HG02588 (cell line): ENCODE results near the gene NARS2.

Source experiments
- ATAC-seq: cut with Tn5 transposase; IDR thresholded peaks from one replicate; pipeline ENCODE4 v1.9.1; 2021; ENCODE audit warnings: mild to moderate bottlenecking, moderate library complexity; ENCODE audit not compliant: unreplicated experiment

The NARS2 gene

DNA sequence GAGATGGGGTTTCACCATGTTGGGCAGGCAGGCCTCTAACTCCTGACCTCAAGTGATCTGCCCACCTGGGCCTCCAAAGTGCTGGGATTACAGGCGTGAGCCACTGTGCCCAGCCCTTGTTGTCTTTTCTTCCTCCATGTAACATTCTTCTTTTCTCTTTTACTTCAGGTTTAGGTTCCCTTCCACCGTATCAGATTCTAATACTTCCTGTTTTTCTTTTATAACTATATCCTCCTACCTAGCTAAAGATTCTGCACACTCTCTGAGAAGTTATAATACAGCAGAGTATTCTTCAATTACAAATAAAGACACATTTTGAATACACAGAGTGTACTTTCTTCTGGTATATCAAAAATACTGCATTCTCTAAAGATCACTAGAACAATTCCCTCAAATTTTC, 123.8 kb downstream of the NARS2 start:
- ATAC-seq: no peak

DNA sequence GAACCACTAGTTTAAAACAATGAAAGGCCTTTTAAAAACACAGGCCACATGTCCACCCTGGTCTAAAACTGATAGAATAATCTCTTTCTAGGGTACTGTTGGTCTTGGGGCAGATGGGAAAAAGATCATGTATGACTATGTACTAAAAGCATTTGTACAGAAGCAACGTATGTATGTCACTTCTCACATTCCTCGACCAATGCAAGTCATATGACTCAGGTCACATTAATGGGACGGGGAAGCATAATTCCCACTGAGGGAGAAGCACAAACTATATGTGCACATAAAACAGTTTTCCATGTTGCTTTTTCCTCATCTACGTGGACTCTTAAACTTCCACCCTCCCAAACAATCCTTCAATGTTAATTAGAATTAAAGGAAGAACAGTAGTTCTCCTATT, 124.8 kb downstream of the NARS2 start:
- ATAC-seq: no peak

DNA sequence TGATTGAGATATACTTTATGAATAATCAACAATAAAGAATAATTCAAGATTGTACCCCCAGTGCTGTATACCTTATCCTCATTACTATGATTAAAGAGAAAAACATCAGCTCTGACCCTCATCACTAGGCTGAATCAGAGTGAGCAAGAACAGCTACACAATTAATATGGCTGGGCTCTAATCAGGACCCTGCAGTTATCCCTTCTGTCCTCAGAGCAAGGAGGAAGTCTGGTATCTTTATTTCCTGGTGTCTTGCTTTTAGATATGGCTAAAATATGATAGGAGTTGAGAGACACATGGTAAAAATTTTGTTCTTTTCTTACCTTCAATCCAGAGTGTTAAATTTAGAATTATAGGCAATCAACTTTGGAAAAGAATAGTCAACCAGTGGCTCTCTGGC, 128.5 kb downstream of the NARS2 start:
- no peak for ATAC-seq

DNA sequence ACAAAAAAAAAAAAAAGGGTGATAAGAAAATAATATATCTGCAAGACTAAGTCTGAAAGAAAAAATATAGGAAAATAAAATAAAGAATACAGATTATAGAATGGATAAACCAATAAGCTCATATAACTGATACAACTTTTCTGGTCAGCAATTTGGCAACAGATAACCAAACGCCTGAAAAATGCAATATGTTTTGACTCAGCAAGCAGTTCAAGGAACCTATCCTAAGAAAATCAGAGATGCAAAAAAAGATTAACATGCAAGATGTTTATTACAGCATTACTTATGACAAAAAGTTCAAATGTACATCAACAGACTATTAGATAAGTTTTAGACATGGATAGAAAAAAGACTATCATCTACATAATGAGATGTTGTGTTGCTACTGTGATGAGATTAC, 129.9 kb downstream of the NARS2 start:
- no peak for ATAC-seq

DNA sequence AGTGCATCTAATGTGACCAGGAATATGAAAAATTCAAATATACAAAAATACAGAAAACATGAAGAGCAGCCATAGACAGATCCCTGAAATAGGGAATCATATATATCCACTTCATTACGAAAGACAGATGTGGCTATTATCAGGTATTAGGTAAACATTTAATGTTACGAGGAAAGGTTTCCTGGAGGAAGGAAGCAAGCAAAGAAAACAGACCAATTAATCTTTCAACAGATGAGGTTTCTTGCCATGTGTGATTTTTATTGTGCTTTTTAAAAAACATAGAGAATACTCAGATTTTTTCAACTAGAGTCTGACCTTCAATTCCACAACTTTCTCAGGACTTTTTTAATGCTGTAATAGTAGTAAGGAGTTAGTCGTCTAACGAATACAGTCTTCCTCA, 132.7 kb downstream of the NARS2 start:
- no peak for ATAC-seq

DNA sequence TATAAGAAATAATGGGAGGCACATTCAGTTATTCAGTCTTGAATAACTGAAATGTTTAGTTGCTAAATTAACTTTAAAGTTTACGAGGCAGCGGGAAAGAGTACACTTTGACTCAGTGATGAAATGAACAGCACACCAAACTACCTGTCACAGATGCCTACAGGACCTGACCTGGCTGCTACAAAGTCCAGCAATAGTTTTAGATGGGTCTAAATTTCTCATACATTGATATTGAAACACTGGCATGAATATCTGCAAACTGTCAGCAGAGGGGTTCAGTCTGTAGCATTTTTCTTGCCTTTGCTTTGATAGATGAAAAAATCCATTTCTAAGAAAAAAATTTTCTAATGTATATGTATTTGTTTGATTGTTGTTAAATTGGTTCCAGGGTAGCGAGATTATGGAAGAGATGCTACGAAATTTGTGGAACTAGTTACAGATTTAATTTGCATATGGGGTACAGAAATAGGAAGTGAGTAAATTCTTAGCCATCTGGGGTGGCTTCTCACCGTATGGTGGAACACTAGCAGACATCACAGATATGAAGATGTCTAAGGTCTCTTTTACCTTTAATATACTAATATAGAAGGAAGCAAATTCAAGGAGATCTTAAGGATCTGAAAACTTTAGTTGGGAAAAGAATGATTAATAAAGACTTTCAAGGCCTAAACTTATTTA, 136.2 kb downstream of the NARS2 start:
- peak; percentile 63 for ATAC-seq

DNA sequence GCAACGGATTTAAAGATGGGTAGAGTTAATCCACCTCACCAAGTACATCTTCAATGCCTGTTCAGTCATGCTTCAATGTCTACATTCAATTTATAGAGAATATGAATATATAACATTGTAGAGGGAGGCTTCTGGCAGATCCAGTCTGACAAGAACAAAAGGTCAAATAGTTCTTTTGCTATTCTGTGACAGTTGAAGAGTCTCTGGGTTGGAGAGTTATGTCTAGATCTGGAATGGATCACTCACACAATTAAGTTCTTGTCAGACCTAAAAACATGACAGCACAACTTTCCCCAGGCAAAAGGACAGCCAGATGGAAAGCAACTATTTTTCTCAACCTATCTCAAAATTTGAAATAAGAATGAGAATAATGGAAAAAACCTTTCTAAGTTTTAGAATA, 141.7 kb downstream of the NARS2 start:
- no peak for ATAC-seq

DNA sequence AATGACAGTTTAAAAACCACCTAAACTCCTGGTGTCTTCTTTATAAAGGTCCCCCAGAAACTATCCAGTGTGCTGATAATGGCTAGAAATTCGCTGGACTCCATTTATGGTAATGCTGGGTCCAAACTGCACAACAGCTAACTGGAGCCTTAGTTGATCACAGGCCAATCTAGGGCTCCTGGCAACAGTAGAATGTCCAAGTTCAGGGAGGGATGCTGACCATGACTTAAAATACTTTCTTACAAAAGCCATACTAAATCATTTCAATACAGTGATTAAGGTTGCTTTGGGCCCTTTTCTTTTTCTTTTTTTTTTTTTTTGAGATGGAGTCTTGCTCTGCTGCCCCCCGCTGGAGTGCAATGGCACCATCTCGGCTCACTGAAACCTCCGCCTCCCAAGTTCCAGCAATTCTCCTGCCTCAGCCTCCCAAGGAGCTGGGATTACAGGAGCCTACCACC, 142.6 kb downstream of the NARS2 start:
- no peak for ATAC-seq

DNA sequence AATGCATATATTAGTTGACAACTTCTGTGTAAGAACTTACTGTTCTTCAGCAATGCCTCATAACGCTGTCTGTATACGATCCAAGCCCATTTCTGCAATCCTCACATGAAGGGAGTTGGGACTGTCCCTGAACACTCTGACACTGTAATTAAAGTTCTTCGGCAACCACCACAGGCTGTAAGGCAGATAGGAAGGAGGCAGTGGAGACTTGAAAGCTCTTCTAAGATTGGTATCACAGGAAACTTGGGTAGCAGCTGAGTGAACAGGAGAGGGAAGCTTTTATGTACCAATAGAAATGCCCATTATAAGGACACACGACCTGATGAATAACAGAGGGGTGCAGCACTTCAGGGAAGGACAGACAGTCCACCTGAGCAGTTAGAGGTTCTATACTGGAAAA, 145.0 kb downstream of the NARS2 start:
- ATAC-seq: no peak

DNA sequence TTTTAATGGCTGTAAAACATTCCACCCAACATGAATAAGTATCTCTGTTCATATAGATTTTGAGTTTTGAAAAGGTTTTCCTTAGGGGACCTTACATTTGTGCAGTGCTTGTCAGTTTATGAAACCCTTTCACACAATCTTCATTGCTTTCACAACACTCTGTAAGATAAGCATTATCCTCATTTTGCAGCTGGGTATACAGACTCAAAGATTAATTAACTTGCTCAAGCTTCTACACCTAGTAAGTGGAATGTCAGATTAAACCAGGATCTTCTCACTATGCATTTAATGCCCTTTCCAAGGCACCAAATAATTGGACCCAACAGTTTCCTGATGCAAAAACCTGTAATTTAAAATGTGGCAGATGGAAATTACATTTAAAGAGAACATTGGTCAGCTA, 145.5 kb downstream of the NARS2 start:
- ATAC-seq: no peak

DNA sequence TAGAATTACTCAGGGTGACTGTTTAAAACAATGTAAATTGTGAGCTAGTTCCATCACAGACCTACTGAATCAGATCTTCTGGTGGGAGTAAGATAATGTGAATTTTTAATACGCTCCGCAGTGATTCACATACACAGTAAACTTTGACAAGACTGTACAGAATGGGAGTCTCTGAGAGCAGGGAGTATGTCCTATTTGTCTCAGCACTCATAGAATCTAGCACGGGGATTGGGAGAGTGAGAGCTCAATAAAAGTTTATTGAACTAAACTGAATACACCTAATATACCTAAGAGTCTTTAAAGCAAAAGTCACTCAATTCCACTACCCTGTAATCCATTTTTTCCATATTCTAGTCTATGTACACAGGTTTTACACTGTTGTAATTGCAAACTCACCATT, 145.9 kb downstream of the NARS2 start:
- ATAC-seq: no peak

DNA sequence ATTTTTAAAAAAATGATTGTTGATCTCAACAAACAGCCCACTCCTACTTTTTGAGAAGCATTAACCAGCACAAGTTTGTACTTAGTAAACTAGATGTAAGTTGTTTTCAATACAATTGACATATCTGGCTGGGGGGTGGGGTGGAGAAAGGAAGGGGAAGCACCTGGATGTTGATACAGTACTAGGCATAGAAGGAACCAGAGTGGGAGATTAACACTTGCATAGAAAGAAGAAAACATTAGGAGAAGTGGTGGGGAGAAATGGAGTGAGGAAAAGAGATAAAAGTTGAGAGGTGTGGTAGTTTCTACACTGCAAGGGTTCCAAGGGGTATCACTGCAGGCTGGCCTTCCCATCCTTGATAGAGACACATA, 146.4 kb downstream of the NARS2 start:
- ATAC-seq: no peak

DNA sequence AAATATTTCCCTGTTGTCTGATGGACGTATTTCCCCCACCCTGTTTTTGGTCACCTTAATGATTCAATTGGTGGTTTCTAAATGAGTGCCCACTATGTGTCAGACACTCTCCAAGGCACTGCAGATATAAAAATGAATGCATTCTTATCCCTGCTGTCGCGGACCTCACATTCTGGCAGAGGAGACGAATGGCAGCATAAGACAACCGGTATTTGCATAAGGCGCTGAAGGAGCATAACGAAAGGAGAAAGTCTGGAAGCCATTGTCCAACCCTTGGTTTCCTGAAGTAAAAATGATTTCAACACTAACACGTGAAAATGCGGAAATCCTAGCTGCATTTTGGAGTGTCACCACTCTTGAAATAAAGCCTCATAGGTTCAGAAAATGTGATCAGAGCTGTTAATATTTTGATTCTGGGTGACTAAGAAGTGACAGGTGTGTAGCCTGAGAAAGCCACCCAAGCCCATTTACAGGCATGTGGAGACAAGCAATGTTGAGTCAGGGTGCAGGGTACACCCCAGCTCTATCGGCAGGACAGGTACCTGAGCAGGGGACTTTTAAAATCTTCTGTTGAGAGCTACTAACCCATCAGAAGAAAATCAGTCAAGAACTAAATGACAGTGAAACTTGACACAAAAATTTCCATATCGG, 146.9 kb downstream of the NARS2 start:
- peak; percentile 45 for ATAC-seq

DNA sequence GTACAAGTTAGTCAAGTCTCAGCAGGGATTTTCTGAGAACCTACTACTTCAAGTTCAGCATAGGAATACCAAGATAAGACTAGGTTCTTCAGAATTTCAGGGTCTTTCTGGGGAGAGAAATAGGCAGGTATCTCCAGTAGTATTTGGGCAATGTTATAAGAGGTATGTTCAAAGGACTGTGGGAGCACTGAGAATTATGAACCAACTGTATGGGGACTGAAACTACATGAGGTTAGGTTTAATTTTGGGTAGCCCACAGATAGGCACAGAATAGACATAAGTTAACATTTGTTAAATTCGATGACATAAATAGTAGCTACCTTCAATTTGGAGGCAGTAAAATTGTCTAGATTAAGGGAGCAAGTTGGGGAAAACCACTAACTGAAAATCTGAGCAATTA, 147.8 kb downstream of the NARS2 start:
- no peak for ATAC-seq

DNA sequence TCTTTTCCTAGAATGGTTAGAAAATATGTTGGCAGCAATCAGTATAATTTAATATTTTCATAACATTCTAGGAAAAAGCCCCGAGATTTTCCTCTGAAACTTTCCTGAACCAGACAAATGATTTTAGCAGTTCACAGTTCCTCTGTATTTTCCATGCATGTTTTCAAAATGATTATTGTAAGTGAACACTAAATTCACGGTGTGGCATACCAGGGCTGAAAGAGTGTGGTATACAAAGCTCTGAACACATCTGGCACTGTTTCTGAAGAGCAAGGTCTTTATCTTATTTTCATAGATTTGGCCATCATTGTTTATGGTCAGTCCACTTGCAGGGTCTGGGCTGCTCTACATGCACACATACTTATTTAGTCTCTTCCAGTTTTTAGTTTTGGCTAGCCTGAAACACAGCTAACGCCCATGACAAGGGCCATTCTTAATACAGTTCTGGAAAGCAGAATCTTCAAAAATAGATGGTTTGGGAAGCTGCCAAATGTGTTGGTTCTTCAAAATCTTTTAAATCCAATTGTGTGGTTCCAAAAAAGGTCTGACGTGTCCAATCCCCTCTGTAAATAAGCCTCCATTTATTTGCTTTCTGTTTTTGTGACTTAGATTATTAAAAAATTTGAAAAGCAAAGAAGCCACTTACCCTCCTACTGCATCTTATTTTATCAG, 149.1 kb downstream of the NARS2 start:
- no peak for ATAC-seq

DNA sequence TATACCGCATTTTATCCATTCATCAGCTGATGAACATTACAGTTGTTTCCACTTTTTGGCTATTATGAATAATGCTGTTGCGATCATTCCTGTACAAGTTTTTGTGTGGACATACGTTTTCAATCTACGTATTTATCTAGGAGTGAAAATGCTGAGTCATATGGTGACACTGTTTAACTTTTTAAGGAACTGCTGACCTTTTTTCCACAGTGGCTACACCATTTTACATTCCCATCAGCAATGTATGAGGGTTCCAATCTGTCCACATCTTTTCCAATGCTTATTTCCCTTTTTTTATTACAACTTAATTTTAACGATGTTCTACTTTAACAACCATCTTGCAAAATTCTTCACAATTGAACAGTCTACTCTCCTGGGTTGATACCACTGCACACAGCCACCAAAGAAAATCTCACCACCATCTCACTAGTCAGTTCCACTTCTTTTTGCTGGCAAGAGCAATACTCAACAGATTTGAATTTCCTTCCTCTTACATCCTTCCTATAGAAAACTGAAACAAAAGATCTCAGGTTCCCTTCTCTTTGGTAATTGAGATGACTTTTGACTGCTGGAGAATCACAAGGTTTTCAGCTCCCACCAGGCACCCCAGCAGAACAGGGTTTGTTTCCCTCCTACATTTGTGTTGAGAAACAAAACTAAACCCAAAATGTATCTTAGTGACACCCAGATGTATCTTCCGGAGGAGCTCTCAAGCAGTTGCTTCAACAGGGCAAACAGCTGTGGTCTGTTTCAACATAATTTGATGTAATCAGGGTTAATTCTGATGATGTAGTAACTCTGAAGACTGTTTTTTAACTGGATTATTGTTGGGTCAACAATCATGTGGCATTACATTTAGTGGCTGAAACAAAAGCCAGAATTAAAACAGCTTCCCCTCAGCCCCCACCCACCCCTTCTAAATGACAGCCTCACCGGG, 150.1 kb downstream of the NARS2 start:
- ATAC-seq: no peak

DNA sequence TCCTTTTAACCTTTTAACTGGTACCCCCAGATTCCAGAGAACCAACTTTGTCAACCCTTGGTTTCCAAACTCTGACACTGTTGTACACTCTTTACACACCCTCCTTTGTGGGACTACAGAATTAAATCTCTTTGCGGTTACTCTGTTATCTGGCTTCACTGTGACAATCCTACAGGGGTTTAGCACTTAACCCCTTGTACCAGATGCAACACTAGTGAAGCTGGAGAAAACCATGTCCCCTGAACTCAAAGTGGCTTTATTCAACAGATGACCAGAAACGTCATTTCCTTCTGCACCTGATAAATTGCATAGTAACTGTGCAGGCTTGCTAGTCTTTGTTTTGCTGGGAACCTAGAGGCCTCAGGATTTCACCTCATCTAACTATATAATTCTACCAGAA, 151.4 kb downstream of the NARS2 start:
- no peak for ATAC-seq

DNA sequence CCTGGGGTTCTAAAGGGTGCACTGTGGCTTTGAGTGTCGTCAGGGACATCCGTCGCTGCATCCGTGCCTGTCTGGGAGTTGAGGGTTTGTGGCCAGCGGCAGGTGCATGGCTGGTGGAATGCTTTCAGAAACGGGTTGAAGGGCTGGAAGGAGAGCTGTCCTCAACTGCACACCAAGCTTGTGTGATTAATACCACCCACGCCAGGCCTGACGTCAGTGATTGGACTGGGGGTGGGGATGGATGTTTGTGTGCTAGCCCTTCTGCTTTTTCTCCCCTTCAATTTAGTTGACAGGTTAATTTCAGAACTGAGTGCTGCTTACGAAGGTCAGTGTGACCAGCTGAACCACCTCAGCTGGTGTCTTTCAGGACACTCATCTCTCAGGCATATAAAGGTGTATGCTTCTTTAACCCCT, 153.9 kb downstream of the NARS2 start:
- no peak for ATAC-seq

DNA sequence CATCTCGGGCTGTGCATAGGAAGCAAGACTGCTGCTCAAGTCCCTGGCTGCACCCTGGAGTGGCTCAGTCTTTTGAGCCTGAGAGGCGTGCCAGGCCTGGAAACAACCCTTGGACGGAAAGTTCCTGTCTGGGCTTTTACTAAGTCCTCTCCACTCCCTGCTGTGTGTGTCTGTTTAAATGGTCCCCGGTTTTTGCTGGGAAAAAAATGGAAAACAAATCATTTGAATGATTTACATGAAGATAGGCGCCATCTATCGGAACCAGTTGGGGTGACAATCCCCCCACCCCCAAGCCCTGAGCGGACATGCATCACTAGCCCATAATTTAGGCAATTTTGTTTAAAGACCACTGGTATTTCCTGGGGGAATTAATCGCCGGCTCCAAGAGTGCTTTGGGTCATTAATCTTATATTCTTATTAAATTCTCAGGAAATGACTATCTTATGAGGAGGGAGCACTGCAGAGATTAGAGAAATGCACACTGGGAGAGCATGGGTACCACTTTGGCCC, 154.4 kb downstream of the NARS2 start:
- ATAC-seq: no peak

DNA sequence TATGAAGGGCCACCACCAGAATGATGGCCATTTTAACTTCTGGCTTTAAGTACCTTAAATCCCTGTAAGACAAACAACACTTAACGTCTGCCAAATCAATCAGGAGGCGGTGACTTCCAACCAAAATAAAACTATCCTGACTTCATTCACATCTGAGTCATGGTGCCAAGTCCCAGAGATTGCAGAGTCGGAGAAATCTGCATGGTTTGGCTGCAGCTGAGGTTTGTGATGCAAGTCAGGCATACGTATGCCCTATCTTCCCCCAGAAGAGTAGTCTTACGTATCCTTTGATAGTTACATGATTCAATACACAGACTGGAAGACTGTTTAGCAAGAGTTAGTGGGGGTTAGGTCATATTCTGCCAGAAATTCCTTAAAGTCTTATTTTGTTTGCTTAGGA, 155.3 kb downstream of the NARS2 start:
- no peak for ATAC-seq

DNA sequence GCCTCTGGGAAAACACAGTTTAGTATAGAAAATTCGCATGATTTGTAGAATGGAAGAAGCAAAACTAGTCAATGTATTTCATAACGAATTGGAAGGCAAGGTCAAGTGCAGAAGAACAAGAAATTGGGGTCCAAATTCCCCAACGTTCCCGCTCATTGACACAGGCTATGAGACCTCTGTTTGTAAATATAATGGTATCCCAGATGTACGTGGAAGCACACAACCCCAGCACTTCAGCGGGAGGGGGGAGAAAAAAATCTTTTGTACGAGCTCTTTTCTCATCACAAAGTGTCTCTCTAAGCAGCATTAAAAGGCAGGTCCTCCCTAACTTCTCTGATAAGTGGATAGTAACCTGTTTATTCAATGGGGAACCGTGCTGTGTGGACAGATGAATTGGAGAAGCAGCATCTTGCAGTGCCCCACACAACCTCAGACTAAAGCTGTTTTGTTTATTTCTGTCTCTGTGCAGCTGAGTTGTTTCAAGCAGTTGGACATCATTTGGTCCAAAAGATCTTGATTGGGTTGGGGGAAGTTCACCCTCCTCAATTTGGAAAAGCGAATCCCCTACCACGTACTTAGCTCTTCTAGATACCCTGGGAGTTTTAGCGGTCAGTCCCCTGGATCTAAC, 156.0 kb downstream of the NARS2 start:
- no peak for ATAC-seq
